Endothelial cell (in vitro differentiated cells): Measurements from ENCODE around the gene METTL25. TPM values are rescaled to one million over a fixed set of nuclear protein-coding genes. Genes with fewer than 3 reads are reported as not detected.
A peak's percentile ranks its signal among the peaks of the same experiment; 100 is the strongest.

Experiments
- DNase-seq: peaks from one replicate; pipeline ENCODE4 v3.0.0; 2021; ENCODE audit warnings: low spot score
- H3K27ac Mint-ChIP-seq: one replicate; pipeline ENCODE4 v1.8.0; 2021; ENCODE audit warnings: mixed read lengths, inconsistent platforms; ENCODE audit not compliant: unreplicated experiment
- H3K27me3 Mint-ChIP-seq: one replicate; pipeline ENCODE4 v1.8.0; 2021; ENCODE audit warnings: mild to moderate bottlenecking, moderate library complexity, mixed read lengths, inconsistent platforms; ENCODE audit not compliant: unreplicated experiment
- H3K36me3 Mint-ChIP-seq: one replicate; pipeline ENCODE4 v1.8.0; 2021; ENCODE audit warnings: mild to moderate bottlenecking, low read depth, mixed read lengths, inconsistent platforms; ENCODE audit not compliant: unreplicated experiment
- H3K4me1 Mint-ChIP-seq: one replicate; pipeline ENCODE4 v1.8.0; 2021; ENCODE audit warnings: mild to moderate bottlenecking, mixed read lengths, inconsistent platforms; ENCODE audit not compliant: unreplicated experiment
- H3K4me3 Mint-ChIP-seq: one replicate; pipeline ENCODE4 v1.8.0; 2021; ENCODE audit warnings: mild to moderate bottlenecking, mixed read lengths, inconsistent platforms; ENCODE audit not compliant: unreplicated experiment
- H3K9me3 Mint-ChIP-seq: one replicate; pipeline ENCODE4 v1.8.0; 2021; ENCODE audit warnings: mixed read lengths, inconsistent platforms; ENCODE audit not compliant: unreplicated experiment
- CTCF ChIP-seq: fragments of 200-600 bp; sonication (generic); IDR thresholded peaks from one replicate; pipeline ENCODE4 v1.5.0; 2021; ENCODE audit warnings: antibody characterized with exemption; ENCODE audit not compliant: unreplicated experiment
- total RNA-seq: library from RNA; stranded (reverse); fragmentation: NEBNext Ultra II Directional; extraction: Animal tissue kit (Norgen Biotek cat#: 25700); gene quantifications from one replicate; pipeline ENCODE4 v1.2.1, GENCODE V29; 2021; ENCODE audit not compliant: unreplicated experiment

Gene METTL25
- total RNA-seq, 1 donor from 2014 or later: 7.8 TPM

- Mint-ChIP-seq H3K4me3 (no peak overlapping the region), H3K27ac (no peak overlapping the region), H3K27me3 (peaks cover 3% of the 10 kb centered on the region), H3K36me3 (no peaks in the 10 kb centered on the region), H3K9me3 (no peaks in the 10 kb centered on the region), H3K4me1 (no peaks in the 10 kb centered on the region)
- TF ChIP-seq CTCF: no peak
- DNase-seq: no peak
These were observed 7.9 kb downstream of the METTL25 start for GRCh38 chr12:82366197-82366596.

- TF ChIP-seq CTCF: no peak
- no peaks in the 10 kb centered on the region for H3K4me1 Mint-ChIP-seq
- H3K27me3 Mint-ChIP-seq: peaks cover 5% of the 10 kb centered on the region
- H3K36me3 Mint-ChIP-seq: peaks cover 26% of the 10 kb centered on the region
- no peak for DNase-seq
- H3K9me3 Mint-ChIP-seq: peaks cover 5% of the 10 kb centered on the region
- H3K4me3 Mint-ChIP-seq: no peak overlapping the region
- H3K27ac Mint-ChIP-seq: no peak overlapping the region
These were observed 16.9 kb downstream of the METTL25 start for GRCh38 chr12:82375201-82375600.

- Mint-ChIP-seq H3K27me3 (no peaks in the 10 kb centered on the region), H3K9me3 (no peaks in the 10 kb centered on the region), H3K27ac (no peak overlapping the region), H3K36me3 (peaks cover 8% of the 10 kb centered on the region), H3K4me1 (no peaks in the 10 kb centered on the region), H3K4me3 (no peak overlapping the region)
- DNase-seq: no peak
- TF ChIP-seq CTCF: no peak
These were observed 20.7 kb downstream of the METTL25 start for GRCh38 chr12:82378997-82379396.

- Mint-ChIP-seq H3K27me3 (no peaks in the 10 kb centered on the region), H3K27ac (no peak overlapping the region), H3K36me3 (no peaks in the 10 kb centered on the region), H3K4me1 (no peaks in the 10 kb centered on the region), H3K4me3 (no peak overlapping the region), H3K9me3 (no peaks in the 10 kb centered on the region)
- no peak for DNase-seq
- TF ChIP-seq CTCF: peak; percentile 20
These were observed 25.7 kb downstream of the METTL25 start for GRCh38 chr12:82383930-82384552.

GRCh38 chr12:82398879-82399278 lies 40.5 kb downstream of the METTL25 start:
- no peak for DNase-seq
- Mint-ChIP-seq H3K4me1 (no peaks in the 10 kb centered on the region), H3K4me3 (no peak overlapping the region), H3K27me3 (no peaks in the 10 kb centered on the region), H3K36me3 (no peaks in the 10 kb centered on the region), H3K27ac (no peak overlapping the region), H3K9me3 (no peaks in the 10 kb centered on the region)
- TF ChIP-seq CTCF: no peak
